ENCODE data around the gene FAM98C. TPM values are rescaled to one million over a fixed set of nuclear protein-coding genes. Genes with fewer than 3 reads are reported as not detected.

Gene FAM98C
- total RNA-seq, 1 experiment from 2014 or later = 8.7 TPM

- DNase-seq (ENCODE audit: low read depth) = no peak
Measured at GRCh38 chr19:38377052-38377451, 25.8 kb upstream of the FAM98C start.

GRCh38 chr19:38378866-38379265 lies 24.0 kb upstream of the FAM98C start:
- no peak for DNase-seq (ENCODE audit: low read depth)

GRCh38 chr19:38381138-38381537 lies 21.8 kb upstream of the FAM98C start:
- no peak for DNase-seq (ENCODE audit: low read depth)

- DNase-seq (ENCODE audit: low read depth) = no peak
Measured at GRCh38 chr19:38383184-38383583, 19.7 kb upstream of the FAM98C start.

- DNase-seq (ENCODE audit: low read depth) = no peak
Measured at GRCh38 chr19:38383743-38384142, 19.1 kb upstream of the FAM98C start.

- DNase-seq (ENCODE audit: low read depth) = no peak
Measured at GRCh38 chr19:38384209-38385027, 18.5 kb upstream of the FAM98C start.

GRCh38 chr19:38385057-38385803 lies 17.7 kb upstream of the FAM98C start:
- no peak for DNase-seq (ENCODE audit: low read depth)

GRCh38 chr19:38385804-38386257 lies 17.1 kb upstream of the FAM98C start:
- no peak for DNase-seq (ENCODE audit: low read depth)

GRCh38 chr19:38386300-38386970 lies 16.5 kb upstream of the FAM98C start:
- DNase-seq (ENCODE audit: low read depth) = no peak

- no peak for DNase-seq (ENCODE audit: low read depth)
Measured at GRCh38 chr19:38386971-38387549, 15.8 kb upstream of the FAM98C start.

- peak; percentile 89 for DNase-seq (ENCODE audit: low read depth)
Measured at GRCh38 chr19:38387550-38388348, 15.1 kb upstream of the FAM98C start, which contains the start of gene GGN. TSS of gene GGN (minus strand) at chr19:38388034. CDS start at chr19:38387261, 773 bp downstream.

GRCh38 chr19:38388349-38389100 lies 14.4 kb upstream of the FAM98C start, which contains the start of gene SPRED3:
TSS of gene SPRED3 (plus strand) at chr19:38388697. CDS start at chr19:38390303, 1,606 bp downstream.
- DNase-seq (ENCODE audit: low read depth) = peak; percentile 59

GRCh38 chr19:38389101-38389925 lies 13.6 kb upstream of the FAM98C start:
- DNase-seq (ENCODE audit: low read depth) = peak; percentile 73

GRCh38 chr19:38389957-38390924 lies 12.7 kb upstream of the FAM98C start:
- no peak for DNase-seq (ENCODE audit: low read depth)

GRCh38 chr19:38391911-38392464 lies 10.9 kb upstream of the FAM98C start:
- DNase-seq (ENCODE audit: low read depth) = no peak

- peak; percentile 59 for DNase-seq (ENCODE audit: low read depth)
Measured at GRCh38 chr19:38392707-38393308, 10.1 kb upstream of the FAM98C start.

GRCh38 chr19:38394488-38394887 lies 8.4 kb upstream of the FAM98C start:
- no peak for DNase-seq (ENCODE audit: low read depth)

Data from RPMI7951 (cell line).